Measurements from ENCODE around the gene ADAMTS2. TPM values are rescaled to one million over a fixed set of nuclear protein-coding genes. Genes with fewer than 3 reads are reported as not detected.

ADAMTS2 gene
- total RNA-seq, 1 donor from 2014 or later = not detected

DNA sequence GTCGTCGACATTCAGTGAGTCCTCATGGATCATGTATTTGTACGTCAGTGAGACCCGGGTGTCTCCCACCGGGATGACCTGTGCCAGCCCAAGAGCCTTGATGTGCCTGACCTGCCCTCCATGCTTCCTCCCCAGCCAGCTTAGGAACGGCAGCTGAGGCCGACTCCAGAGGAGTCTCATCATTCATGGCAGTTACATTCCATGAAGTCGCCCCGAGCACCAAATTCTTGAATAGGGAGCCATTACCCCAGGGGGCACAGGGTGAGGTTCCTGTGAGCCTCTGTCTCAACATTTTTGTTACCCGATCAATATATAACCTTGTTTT, 217.3 kb downstream of the ADAMTS2 start:
- intact Hi-C loops (cut with micrococcal nuclease) = no loop called here

DNA sequence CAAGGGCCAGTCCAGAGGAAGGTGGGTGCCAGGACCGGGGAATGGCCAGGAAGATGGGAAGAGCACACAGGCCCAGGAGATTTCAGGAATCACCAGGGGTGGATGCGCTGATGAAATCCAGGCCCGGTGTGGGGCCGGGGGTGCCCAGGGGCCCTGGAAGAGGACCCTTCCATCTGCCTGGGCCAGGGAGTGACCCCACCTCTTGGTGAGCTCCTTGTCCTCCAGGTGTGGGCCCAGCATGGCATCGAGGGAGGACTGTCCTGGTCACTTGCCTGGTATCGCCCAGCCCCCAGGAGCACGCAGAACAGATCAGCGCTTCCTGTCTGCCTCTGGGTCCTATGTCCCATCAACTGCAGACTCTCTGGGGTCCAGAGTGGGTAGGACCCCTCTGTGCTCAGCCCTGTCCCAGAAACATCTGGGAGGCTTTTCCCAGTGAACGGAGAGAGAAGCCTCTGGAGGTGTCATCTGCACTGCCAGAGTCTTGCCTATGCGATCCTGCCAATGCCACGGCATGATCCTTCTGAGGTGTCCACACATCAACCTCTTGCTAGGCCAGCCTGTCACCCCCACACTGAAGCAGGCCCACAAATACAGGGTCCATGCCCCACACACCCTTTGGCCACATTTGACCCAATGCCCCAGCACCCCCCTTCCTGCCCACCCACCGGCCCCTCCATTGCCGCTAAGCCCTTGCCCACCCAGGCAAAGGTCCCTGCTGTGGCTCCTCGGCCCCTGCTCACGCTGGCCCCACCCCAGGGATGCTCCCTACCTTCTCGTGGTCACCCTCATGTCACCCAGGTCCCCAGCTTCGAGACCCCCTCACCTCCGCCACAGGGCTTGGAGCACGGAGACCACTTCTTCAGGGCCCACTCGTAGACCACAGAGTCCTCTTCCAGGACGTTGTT, 217.9 kb downstream of the ADAMTS2 start:
- intact Hi-C loops (cut with micrococcal nuclease) = no loop called here

DNA sequence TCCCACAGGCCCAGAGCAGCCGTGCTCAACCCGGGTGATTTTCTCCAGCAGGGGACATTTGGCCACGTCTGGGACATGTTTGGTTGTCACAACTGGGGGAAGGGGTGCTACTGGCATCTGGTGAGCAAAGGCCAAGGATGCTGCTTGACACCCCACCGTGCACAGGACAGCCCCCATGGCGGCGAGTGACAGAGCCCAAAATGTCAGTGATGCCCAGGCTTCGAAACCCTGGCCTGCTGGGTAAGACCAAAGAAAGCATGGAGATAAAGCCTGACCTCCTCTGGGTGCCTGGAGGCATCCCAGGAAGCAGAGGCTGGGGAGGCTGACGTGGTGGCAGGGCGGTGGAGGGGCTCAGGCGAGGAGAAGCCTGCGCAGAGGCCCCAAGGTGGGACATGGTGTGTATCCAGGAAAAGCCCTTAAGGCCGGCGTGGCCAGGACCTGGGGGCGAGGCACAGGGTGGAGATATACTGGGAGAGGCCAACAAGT, 218.7 kb downstream of the ADAMTS2 start:
- intact Hi-C loops (cut with micrococcal nuclease) = no loop called here

DNA sequence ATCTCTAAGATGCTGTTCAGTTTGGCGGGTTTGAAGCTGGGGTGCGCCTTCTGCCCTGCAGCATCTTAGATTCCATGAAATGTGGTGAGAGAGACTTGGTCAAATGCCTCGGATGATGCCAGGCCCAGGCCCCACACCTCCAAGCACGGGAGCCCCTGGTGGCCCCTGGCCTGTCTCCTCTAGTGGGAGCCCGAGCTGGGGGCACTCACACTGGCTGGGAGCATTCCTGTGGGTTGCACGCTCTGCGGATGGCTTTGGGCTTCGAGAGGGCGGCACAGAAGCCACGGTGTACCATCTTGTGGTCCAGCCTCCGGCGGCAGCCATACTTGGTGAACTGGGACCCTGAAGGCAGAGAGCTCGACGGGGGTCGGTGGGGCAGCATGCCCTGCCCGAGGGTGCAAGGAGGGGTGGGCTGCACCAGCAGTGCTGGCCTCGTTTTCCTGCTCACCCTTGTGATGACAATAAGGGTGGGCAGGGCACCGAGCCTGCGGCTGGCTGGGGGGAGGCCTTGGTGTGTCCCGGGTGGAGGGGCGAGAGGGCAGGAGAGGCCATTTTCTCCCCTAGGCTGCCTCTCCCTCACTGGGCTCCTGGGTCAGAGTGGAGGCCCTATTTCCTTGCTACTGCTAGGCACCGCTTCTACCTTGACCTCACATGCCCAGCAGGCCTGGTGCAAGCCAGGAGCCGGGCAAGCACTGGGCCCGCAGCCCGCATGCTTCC, 219.3 kb downstream of the ADAMTS2 start:
- intact Hi-C loops (cut with micrococcal nuclease) = no loop called here

DNA sequence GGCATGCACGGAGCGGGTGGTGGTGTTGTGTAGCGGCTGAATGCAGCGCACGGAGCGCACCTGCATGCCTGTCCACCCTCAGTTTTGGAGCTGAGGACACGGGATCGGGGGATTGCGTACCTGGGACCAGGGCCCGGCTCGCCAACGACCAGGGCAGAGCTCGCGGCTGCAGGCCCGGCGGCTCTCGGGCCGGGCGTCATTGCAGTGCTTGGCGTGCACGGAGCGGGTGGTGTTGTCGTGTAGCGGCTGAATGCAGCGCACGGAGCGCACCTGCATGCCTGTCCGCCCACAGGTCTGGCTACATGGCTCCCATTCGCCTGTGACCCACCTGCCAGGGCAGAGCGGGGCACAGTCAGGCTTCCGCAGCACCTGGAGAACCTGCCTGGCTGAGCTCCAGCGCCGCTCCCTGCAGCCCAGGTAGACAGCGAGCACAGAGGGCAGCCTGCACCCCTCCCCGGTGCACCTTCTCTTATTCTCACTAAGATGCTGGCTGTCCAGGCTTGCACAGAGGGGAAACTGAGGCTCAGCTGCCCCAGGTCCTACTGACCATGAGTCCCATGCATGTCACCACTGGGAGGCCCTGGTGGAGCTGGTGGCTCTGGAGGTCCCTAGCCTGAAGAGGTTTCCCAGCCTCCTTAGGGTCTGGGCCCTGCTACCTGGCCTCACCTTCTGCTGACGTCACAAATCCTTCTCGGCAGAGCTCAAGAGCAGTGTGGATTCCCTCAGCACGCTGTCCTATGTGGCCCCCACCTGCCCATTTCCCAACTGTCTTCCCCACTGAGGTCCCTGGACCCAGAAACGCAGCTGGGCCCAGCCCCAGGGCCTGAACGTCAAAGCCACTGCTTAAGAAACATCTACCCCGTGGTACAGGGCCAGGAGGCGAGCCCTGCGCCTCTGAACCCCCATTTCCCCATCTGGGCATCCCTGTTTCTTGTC, 220.1 kb downstream of the ADAMTS2 start:
- intact Hi-C loops (cut with micrococcal nuclease) = no loop called here

DNA sequence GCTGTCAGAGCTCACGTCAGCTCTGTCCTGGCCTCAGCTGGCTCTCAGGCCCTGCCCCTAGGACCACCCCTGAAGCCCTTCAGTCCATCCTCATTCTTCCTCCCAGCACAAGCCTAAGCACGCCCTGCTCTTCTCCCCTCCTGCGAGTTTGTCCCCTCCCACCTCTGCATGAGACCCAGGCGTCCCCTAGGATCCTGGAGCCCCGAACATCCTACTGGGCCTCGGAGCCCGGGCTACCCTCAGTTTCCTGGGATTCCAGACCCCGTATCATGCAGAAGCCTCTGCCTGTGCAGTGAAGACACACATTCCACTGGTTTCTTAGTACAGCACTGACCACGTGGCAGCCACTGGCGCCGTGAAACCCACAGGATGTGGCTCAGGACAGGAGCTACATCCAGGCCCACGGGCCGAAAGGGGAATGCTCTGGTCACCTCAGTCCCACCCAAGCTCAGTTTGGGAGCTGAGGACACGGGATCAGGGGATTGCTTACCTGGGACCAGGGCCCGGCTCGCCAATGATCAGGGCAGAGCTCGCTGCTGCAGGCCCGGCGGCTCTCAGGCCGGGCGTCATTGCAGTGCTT, 220.9 kb downstream of the ADAMTS2 start:
- intact Hi-C loops (cut with micrococcal nuclease) = no loop called here

DNA sequence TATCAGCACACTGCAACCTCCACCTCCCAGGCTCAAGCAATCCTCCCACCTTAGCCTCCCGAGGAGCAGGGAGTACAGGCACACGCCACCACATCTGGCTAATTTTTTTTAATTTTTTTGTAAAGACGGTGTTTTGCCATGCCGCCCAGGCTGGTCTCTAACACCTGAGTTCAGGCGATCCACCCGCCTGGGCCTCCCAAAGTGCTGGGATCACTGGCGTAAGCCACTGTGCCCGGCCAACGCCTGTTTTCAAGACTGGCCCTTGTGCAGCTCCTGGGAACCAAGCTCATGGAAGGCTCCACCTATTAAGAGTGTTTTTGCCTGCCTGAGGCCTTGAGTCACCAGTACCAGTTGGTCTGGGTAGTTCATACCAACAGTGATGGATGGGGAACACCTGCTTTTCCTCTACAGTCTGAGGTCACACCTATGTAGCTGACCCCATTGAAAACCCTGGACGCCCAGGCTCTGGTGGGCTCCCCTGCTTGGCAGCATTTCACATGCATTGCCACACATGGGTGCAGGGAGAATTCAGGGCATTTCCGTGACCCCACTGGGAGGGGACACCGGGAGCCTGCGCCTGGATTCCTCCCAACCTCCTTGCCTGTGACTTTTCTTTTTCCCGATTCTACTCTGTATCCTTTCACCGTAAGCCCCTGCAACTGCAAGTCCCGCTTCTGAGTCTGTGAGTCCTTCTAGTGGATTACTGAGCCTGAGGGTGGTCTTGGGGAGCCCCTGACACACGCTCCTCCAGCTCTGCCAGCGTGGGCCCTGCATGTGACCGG, 221.6 kb downstream of the ADAMTS2 start:
- intact Hi-C loops (cut with micrococcal nuclease) = no loop called here

DNA sequence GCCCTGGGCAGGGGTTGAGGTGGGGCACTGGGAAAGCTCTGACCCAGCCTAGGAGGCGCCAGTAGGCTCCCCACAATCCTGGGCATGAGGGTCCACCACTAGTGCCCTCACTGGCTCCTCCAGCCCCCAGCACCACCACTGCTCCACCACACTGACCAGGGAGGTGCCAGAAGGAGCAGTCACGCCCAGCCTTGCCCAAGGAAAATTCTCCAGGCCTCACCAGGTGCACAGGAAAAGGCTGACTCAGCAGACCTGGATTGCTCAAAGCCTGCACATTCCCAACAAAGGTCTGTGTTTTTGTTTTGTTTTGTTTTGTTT, 222.2 kb downstream of the ADAMTS2 start:
- intact Hi-C loops (cut with micrococcal nuclease) = no loop called here

DNA sequence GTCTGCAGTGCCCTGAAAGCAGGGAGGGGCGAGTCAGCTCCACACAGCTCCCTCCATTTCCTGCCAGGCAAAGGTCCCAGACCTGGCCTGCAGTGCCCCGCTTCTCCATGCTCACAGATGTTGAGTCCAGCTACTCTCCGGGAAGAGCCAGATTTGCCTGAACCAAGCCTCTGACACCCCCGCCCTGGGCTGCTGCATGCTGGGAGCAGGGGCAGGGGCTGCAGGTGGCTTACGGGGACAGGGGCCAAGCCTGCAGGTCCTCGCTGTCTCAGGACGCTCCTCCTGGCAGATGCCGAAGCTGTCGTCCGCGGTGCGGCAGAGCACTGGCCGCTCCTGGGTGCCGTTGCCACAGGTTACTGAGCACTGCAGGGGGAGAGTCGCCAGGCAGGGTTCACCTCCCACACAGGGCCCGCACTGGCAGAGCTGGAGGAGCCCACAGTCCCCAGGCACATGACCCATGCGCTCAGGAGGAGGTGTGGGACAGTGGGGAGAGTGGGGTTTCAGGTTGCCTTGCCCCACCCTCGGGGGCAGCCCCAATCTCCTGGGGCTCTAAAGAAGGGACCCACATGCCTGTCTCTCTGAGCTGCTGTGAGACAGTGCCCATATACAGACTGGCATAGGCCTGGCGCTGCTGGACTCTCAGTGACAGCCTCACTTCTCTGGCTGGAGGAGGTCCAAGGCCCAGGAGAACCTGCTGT, 222.7 kb downstream of the ADAMTS2 start:
- intact Hi-C loops (cut with micrococcal nuclease) = no loop called here

DNA sequence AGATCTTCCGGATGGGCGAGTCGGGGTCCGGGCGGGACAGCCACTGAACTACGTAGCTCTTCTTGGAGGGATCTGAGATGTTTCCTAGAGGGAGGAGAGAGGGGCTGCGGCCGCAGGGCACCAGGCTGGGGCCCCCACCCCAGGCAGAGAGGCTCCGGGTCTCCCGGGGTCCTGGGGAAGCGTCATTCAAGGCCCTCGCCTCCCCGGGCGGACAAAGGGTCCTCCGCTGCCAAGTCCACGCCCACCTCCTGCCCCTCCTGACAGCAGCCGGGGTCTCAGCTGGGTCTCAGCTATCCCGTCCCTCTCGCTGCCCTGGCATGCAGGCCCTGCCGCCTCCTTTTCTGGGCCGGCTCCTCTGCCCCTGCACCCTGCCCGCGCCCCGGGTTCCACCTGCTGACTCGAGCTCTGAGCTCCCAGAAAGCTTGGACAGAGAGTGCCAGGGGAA, 223.6 kb downstream of the ADAMTS2 start:
- intact Hi-C loops (cut with micrococcal nuclease) = no loop called here

DNA sequence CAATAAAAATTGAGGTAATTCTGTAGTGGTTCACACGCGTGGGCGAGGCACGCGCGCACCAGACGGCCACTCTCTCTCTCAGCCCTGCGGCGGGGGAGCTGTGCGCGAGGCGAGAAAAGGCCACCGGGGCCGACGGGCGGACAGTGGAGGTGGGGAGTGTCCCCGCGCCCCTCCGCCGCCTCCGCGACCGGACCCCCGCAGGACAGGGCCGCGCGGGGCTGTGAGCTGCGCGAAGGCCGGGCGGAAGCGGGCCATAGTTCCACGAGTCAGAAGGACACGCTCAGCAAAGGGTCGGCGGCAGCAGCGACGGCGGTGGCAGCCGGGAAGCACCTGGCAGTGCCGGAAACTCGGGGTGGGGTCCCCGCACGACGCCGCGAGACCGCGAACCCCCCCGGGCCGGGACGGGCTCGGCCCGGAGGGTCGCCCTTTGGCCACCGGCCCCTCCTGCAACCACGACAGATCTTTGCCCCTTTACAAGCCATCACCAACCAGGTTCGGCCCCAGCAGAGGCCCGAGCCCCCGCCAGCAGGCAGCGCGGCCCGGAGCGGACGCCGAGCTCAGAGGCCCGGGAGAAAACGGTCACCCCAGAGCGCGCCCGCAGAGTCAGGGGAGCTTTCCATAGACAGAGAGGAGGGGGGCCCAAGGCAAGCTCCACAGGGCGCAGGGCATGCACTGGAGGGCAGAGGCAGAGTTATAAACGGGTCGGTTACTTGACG, 224.2 kb downstream of the ADAMTS2 start:
- intact Hi-C loops (cut with micrococcal nuclease) = no loop called here

DNA sequence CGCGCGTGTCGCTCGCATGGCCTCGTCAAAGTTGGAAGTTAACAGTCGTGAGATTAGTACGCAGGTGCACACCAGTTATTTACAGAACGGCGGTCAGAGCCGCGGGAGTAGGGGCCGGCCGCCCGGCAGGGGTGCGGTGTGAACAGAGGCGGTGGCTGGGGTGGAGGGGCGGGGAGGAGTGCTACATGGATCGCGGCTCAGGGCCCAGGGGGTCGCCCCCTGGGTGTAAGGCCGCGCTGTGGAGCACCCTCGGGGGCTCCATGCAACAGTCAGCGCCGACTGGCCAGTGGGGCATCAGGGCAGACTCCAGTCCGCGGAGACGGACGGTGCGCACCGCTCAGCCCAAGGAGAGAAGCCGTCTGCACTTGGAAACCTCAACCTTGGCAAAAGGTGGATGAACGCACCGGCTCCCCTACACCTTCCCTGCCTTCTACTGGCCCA, 224.8 kb downstream of the ADAMTS2 start:
- intact Hi-C loops (cut with micrococcal nuclease) = no loop called here

DNA sequence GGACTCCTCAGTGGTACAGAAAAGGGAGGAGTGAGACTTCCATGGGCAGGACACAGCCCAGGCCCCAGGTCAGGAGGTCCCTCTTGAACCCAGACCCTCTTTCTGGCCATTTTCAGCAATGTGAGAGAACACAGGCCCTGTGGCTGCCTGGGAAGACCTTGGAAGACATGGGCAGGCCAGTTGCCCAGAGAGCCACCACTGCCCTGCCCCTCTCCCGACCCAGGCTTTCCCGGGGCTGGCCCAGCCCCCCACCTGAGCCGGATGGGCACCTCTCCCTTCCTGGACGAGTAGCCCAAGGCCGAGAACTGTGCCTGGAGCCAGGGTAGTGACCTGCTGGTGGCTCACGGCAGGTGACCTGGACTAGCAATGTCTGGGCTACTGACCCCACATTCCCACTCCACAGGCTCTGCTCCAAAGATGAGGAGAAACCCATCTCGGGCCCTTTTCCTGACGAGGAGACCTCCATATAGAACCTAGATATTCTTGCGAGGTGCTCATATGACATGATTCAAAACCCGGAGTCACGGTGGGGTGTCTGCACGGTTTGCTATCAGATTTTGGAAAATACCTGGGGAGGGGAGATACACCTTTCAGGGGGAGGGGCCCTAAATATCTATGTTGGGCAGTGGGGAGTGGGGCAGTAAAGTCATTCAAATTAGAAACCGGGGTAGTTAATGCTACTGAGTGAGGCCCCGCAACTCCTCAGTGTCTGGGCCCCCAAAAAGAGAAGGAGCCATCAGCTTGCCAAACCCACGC, 225.7 kb downstream of the ADAMTS2 start:
- intact Hi-C loops (cut with micrococcal nuclease) = no loop called here

DNA sequence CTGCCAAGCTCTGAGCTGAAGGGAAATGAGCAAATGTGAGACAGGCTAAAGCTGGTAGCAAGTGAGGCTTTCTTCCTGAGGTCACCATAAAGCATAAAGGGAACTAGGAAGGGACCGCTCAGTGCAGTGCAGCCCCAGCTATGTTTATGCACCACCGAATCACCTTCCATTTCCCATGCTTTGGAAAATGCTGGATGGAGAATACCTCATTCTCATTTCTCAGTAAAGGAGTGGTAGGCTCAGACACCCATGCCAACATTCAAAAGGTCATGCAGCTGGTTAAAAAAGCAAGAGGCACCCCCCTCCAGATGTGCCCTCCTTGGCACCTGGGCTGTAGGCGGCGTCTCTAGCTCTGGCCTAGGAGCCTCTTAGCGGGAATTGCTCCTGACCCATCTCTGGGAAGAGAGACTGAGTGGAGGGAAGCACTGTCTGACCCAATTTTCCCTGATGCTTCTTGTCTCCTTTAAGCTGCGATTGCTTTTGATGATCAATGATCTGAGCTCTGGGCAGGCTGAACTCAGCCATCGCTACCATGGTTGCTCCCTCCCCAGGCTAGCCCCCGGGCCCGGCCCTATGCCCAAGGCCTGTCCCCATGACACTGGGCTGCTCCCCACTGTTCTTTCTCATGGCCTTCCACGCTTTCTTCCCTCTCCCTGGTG, 226.4 kb downstream of the ADAMTS2 start:
- intact Hi-C loops (cut with micrococcal nuclease) = no loop called here

DNA sequence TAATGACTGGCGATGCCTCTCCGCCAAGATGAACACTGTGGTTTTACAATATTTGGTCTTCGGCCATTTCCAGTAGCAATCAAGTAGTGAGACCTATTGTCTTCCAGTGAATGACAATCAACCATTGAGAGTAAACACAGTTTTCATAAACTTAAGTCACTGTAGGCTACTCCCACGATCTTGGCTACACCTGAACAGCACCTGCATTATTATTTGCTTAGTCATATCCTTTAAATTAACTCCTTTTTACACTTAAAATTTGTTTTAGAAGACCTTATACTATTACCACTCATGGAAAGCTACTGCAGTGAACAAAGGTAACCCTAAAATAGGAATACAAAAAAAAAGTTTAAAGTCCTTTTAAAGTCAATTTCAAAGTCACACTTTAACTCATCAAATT, 226.9 kb downstream of the ADAMTS2 start:
- intact Hi-C loops (cut with micrococcal nuclease) = no loop called here

DNA sequence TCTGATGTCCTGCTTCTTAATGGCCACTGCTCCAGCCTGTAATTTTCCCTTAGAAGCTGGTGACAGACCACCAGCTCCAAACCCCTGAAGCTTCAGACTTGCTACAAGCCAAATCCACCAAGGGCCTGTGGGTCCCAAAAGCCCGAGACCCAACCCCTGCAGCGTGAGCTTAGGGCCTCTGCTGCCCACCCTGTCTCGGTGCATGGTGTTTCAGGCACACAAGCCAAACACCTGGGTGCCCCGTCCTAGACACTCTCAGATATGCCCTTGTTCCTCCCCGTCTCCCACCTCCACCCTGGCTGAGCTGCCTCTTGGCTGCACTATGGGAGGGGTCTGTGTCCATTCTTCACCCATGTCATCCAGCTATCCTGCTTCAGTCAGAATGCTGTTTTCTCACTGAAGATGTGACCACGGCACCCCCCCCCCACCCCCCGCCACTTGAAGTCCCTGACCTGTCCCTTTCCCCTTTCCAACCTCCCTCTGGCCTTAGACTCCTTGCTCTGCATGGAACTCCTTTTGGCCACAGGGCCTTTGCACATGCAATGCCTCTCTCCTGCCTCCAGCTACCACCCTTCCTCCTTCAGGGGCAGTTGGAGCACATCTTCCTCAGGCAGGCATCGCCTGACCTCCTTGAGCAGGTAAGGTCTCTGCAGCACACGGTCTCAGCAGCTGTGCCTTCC, 229.3 kb downstream of the ADAMTS2 start:
- intact Hi-C loops (cut with micrococcal nuclease) = no loop called here

DNA sequence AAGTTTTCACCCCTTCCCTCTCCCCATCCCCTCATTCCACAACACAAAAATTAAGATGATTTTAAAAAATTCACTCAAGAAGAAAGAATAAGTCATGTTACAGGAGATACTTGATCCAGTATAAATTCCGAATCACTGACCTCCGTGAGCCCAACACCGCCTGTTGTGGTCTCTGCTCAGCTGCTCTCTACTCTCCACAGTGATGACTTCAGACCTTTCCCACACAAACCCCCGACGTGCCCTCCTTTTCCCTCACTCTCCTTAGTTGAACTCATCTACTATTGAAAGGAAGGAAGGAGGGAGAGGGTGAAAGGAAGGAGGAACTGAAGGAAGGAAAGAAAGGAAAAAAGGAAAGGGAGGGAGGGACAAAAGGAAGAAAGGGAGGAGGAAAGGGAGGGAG, 230.0 kb downstream of the ADAMTS2 start:
- intact Hi-C loops (cut with micrococcal nuclease) = no loop called here
